SU-DHL-6 (cell line): Measurements from ENCODE around the gene OSBPL10.

Experiments
- EZH2phosphoT487 ChIP-seq: fragments of 200-600 bp; sonication (generic), shearing (Covaris generic); conservative IDR thresholded peaks from 2 replicates; pipeline ENCODE4 v1.6.1; 2018; ENCODE audit warnings: mild to moderate bottlenecking, antibody characterized with exemption, low read length, moderate library complexity, mixed read lengths
- TF ChIP-seq, protein P1 (sequence below): fragments of 200-600 bp; sonication (generic); IDR thresholded peaks from one replicate; pipeline ENCODE4 v1.5.1; 2017; ENCODE audit warnings: antibody characterized with exemption, mild to moderate bottlenecking, low read length, moderate library complexity; ENCODE audit not compliant: insufficient read depth, poor library complexity, severe bottlenecking

DNA sequence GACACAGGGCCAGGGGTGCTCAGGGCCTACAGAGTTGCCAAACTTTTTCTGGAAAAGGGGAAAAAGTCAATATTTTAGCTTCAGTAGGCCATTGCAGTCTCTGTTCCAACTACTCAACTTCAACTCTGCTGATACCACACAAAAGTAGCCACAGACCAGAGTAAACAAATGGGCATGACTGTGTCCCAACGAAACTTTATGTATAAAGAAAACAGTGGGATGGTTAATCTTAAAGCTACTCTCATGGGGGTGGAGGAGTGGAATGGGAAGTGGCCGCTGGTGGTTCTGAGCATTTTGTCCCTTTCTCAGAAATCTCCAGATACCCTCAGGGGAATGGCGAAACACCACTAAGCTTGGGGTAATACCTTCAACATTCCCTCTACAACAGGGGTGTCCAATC is 69.9 kb downstream of the OSBPL10 start:
- TF ChIP-seq, protein P1, sequence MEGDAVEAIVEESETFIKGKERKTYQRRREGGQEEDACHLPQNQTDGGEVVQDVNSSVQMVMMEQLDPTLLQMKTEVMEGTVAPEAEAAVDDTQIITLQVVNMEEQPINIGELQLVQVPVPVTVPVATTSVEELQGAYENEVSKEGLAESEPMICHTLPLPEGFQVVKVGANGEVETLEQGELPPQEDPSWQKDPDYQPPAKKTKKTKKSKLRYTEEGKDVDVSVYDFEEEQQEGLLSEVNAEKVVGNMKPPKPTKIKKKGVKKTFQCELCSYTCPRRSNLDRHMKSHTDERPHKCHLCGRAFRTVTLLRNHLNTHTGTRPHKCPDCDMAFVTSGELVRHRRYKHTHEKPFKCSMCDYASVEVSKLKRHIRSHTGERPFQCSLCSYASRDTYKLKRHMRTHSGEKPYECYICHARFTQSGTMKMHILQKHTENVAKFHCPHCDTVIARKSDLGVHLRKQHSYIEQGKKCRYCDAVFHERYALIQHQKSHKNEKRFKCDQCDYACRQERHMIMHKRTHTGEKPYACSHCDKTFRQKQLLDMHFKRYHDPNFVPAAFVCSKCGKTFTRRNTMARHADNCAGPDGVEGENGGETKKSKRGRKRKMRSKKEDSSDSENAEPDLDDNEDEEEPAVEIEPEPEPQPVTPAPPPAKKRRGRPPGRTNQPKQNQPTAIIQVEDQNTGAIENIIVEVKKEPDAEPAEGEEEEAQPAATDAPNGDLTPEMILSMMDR, result no peak
- TF ChIP-seq EZH2phosphoT487, result no peak
